HG02884 (cell line): ENCODE data around the gene ZNF880.
"Not testable (repeated sequence)": the region's sequence is repeated elsewhere in the genome, so short reads cannot be mapped to it uniquely, and the experiment has no call there.

Source experiments
- ATAC-seq: cut with Tn5 transposase; IDR thresholded peaks from one replicate; pipeline ENCODE4 v1.9.1; 2021; ENCODE audit warnings: mild to moderate bottlenecking, moderate library complexity; ENCODE audit not compliant: unreplicated experiment

Gene ZNF880

DNA sequence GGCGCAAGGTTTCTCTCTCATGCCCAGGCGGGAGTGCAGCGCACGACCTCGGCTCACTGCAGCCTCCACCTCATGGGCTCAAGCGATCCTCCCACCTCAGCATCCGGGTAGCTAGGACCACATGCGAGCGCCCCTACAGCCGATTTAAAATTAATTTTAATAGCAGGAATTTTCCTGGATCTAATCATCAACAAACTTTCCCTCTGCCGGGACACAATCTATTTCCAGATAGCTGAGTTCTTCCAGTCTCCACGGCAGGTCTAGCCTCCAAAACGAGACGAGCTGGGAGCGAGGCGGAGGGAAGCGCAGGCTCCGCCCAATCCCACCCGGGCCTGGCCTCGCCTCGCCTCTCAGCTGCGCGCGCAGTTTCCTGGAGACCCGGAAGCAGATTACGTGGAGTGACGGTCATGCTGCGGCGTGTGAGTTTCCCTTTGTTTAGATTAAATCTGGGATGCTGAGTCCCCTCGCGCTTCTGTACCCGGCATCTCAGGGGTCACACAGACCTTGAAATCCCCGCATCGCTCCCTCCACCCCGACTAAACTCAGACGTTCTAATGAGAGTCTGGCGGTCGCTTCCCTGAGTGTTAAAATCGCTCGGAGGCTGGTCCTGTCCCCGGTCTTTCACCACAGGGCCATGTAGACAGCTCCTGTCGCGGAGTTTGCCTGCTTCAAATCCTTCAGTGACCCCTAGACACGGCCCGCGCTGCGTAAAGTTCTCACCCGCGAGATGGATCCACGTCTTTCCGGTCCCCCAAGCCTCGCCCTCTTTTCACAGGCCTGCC lies at the start of gene ZNF880:
Gene ZNF880, plus strand, starts transcription at position 365 of the 782 bp plus-strand sequence. Its CDS starts 43 bp downstream, at position 408.
- ATAC-seq, result no peak

DNA sequence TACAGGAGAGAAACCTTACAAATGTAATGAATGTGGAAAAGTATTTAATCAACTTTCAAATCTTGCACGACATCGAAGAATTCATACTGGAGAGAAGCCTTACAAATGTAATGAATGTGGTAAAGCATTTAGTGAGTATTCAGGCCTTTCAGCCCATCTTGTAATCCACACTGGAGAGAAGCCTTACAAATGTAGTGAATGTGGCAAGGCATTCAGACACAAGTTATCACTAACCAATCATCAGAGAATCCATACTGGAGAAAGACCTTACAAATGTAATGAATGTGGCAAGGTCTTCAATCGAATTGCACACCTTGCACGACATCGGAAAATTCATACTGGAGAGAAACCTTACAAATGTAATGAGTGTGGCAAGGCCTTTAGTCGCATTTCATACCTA lies 47.3 kb upstream of the ZNF880 start:
- no peak for ATAC-seq

DNA sequence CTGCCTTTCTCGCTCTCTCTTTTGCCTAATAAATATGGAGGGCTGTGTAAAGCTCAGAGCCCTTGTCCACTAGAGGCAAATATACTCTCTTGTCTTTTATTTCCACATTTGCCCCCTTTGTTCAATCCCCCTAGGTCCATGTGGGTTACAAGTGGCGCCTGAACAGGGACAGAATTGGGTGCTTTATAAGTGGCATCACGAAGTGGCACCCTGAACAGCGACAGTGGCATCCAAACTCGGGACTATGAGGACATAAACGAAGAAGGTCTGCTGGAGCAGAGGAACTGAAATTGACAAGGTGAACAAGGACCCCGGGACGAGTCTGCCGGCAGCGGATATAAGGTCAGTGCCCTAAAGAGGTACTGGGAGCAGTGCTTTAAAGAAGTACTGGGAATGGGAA lies 38.0 kb upstream of the ZNF880 start:
- no peak for ATAC-seq

DNA sequence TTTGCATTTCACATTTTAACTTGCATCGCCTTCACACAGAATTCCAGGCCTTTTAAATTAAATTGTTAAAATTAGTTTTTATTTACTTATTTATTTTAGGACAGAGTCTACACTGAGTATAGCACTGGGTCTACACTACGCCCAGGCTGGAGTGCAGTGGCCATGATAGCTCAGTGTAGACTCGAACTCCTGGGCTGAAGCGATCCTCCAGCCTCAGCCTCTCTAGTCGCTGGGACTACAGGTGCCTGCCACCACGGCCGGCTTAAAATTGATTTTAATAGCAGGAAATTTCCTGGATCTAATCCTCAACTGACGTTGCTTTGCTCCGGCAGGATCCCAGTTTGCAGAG lies 34.0 kb upstream of the ZNF880 start:
- ATAC-seq, result no peak

DNA sequence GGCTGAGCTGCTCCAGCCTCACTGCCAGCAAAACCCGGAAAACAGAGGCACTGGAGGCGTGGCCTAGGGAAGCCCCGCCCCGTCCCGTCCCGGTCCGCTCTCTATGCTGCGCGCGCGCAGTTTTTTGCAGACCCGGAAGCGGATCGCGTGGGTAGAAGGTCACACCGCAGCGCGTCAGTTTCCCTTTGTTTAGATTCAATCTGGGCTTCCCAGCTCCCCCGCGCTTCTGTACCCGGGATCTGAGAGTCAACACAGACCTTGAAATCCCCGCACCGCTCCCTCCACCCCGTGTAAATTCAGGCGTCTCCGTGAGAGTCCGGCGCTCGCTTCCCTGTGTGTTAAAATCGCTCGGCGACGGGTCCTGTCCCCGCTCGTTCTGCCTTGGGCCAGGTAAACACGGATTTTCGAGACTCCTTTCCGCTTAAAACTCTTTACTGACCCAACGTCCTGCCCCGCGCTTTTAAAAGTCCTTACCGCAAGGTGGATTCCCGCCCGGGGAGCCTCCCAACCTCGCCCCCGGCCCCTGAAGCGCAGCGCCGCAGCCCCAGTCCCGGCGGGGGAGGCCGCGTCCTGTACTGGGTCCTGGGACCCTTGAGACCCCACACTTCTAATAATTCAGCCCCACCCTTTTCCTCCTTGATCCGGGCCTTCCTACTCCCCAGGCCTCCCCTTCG lies 33.5 kb upstream of the ZNF880 start, which contains the start of gene ZNF610:
Gene ZNF610, plus strand, starts transcription at position 127 of the 674 bp plus-strand sequence. CDS start 12,930 bp downstream, outside the sequence.
- no peak for ATAC-seq

DNA sequence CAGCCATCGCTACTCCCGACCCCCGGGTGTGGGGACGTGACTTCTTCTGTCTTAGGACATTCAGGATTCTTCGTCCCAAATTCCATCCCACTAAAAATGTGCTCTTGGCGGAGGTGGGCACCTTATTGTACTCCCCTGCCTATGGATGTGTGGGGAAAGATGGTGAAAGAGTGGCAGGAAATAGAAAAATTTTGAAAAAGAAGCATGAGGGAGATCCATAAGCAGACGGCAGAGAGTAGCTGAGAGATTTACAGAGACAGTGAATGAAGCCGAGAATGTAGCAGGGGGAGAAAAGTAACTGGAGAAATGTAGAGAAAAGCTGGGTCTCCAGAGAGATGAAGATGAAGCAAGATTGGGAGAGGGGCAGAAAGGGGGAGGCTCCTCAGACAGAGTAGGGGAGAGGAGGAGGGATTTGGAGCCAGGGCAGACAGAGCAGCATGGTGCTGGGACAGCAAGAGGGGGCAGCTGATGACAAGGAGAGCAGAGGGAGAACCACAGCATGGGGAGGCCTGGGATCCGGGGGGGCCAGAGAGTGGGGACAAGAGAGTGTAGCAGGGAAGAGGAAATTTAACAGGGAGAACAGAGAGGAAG lies 32.8 kb upstream of the ZNF880 start:
- no peak for ATAC-seq

DNA sequence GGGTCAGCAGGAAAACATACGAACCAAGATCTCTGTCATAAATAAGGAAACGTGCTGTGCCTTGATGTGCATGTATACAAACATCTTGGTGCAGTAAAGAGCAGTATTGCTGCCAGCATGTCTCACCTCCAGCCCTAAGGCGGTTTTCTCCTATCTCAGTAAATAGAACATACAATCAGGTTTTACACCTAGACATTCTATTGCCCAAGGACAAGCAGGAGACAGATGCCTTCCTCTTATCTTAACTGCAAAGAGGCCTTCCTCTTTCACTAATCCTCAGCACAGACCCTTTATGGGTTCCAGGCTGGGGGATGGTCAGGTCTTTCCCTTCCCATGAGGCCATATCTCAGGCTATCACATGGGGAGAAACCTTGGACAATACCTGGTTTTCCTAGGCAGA lies 30.7 kb upstream of the ZNF880 start:
- not testable (repeated sequence) for ATAC-seq

DNA sequence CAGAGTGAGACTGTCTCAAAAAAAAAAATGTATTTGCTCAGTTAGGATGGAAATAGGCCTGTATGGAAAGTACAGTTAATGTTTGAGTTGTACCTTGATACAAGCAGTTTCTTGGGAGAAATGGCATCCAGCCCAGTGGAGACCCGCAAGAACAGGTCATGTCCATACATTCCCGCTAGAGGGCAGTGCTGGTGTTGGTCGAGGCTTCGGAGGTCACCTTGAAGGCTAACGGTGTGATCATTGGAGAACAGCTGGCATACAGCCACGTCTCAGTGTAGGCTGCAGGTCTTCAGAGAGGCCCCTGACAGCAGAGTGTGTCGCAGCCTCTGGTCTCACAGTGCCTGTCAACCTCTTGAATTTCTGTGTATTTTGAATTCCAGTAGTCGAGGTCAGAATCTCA lies 26.2 kb upstream of the ZNF880 start:
- ATAC-seq, result no peak

DNA sequence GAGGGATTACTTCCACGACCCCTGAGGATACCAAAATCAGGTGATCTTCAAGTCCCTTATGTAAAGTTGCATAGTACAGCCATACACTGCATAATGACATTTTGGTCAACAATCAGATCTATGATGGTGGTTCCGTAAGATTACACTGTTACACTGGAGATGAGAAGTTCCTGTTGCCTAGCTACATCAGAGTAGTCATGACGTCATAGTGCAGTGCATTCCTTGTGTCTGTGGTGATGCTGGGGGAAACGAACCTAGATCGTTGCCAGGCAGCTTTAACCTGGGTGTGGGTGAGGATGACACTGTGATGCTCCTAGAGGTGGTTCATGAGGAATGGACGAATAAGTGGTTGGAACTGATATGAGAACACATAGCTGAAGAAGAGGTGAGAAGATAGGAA lies 24.6 kb upstream of the ZNF880 start:
- ATAC-seq, result no peak

DNA sequence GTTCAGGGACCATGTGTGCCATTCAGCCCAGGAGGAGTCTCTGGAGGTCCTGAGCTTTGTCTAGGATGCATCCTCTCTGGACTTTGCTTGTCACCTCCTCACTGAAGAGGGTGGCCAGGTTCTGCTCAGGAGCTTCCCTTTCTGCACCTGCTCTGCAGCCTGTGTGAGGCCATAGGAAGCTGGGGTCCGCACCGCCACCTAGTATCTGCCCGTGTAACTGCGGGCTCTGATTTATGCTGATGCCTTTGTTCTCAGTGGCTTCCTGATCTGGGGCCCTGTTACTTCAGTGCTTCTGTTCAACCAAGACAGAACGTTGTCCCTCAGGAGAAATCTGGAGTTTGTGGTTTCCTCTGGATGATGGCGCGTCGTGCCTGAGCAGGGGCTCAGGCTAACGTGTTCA lies 18.2 kb upstream of the ZNF880 start:
- ATAC-seq, result no peak

DNA sequence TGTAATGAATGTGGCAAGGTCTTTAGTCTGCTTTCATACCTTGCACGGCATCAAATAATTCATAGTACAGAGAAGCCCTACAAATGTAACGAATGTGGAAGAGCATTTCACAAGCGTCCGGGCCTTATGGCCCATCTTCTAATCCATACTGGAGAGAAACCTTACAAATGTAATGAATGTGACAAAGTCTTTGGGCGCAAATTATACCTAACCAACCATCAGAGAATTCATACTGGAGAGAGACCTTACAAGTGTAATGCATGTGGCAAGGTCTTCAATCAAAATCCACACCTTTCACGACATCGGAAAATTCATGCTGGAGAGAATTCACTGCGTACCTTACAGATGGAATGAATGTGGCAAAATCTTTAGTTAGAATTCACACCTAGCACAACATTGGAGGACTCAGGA lies 3.3 kb upstream of the ZNF880 start:
- ATAC-seq, result no peak

DNA sequence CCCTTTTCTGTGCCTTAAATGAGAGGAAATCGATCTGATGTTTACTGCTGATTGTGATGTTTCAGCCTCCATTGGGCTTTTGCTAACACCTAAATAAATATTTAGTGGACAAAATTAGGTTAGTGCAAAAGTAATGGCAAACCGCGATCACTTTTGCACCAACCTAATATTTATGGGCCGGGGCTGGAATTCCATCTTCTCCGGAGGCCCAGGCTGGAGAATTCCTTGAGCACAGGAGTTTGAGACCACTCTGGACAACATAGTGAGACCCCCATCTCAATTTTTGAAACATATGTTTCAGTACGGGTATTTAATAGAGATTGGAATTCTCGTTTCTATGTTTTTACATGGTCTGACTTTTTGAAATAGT lies 603 bp downstream of the ZNF880 start:
- ATAC-seq, result no peak

DNA sequence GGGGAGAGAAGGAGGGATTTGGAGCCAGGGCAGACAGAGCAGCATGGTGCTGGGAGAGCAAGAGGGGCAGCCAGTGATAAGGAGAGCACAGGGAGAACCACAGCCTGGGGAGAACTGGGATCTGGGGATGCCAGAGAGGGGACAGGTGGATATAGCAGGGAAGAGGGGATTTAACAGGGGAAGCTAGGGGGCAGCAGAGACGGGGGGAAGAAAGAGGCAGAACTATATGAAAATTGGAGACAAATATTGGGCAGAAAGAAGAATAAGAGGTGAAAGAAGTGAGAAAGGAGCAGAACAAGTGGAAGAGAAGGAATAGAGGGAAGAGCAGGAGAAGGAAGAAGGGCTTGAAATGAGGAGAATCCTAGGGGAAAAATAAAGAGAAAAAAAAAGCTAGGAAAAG lies 21.4 kb downstream of the ZNF880 start:
- ATAC-seq, result no peak

DNA sequence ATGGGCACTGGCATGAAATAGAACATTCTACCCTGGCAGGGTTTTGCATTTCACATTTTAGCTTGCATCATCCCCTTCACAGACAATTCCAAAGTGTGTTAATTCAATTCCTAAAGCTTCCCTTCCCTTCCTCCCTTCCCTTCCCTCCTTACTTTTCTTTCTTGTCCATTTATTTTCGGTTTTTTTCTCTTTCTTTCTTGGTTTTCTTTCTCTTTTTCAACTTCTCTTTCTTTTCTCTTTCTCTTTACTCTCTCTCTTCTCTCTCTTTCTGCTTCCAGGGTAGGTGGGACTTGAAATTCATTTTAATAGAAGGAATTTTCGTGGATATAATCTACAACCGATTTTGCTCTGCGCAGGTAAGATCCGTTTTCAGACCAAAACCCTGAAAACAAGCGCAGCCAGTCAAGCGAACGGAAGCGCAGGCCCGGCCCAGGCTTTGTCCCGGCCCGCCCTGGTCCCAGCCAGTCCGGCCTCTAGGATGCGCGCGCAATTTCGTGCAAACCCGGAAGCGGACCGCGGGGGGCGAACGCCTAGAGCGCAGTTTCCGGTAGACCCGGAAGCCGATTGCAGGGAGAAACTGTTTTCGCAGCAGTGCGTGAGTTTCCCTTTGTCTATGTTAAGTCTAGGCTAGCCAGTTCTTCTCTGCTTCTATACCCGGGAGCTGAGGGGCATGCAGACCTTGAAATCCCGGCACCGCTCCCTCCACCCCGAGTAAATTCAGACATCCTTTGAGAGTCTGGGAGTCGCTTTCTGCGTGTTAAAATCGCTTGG lies 27.8 kb downstream of the ZNF880 start, which contains the start of gene ZNF528:
Gene ZNF528, plus strand, starts transcription at position 540 of the 771 bp plus-strand sequence. CDS start 4,165 bp downstream, outside the sequence.
- no peak for ATAC-seq

DNA sequence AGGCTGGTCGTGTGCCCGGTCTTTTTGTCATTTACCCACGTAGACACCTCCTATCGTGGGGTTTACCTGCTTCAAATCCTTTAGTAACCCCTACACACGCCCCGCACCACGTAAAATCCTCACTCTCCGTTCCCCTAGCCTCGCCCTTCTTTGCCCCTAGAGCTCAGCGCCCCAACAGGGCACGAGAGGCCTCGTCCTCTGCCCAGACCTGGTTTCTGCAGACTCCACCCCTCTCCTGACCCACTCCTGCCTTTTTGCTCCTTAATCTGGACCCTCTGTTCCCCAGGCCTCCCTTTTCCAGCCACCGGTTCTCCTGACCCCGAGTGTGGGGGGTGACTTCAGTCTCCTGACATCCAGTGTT lies 28.3 kb downstream of the ZNF880 start:
- no peak for ATAC-seq

DNA sequence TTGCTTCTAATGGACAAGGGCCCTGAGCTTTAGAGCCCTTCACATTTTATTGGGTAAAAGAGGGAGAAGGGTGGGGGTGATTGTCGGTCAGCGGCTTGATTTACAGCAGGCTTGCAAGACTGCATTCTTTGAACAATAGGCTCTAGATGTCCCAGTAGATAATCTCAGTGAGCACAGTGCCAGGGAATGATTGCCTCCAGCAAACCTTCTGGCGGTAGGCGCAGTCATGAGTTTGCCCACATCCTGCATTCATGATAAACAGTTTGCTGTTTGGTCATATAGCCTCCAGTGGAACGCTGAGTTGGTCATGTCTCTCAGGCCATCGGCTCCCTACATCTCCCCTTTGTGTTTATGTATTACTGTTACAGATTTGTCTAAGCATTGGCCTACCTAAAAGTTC lies 40.6 kb downstream of the ZNF880 start:
- no peak for ATAC-seq

DNA sequence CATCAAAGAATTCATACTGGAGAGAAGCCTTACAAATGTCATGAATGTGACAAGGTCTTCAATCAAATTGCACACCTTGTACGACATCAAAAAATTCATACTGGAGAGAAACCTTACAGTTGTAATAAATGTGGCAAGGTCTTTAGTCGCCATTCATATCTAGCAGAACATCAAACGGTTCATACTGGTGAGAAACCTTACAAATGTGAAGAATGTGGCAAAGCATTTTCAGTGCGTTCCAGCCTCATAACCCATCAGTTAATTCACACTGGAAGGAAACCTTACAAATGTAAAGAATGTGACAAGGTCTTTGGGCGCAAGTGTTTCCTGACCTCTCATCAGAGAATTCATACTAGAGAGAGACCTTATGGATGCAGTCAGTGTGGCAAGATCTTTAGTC lies 46.0 kb downstream of the ZNF880 start:
- ATAC-seq, result no peak

DNA sequence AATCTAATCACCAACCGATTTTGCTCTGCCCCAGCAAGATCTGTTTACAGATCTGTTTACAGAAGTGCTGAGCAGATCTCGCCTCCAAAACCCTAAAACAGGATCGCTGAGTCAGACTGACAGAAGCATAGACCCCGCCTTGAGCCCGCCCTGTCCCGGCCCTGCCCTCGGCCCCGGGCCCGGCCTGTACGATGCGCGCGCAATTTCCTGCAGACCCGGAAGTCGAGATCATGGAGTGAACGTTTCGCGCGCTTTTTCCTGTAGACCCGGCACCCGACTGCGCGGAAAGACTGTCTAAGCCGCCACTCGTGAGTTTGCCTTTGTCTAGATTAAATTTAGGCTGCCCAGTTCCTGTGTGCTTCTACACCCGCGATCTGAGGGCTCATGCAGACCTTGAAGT lies 59.2 kb downstream of the ZNF880 start, which contains the start of gene ZNF534:
Gene ZNF534, plus strand, starts transcription at position 212 of the 400 bp plus-strand sequence. CDS start 2,327 bp downstream, outside the sequence.
- ATAC-seq, result no peak
